ENCODE results near the gene CAB39L.

Gene CAB39L

DNA sequence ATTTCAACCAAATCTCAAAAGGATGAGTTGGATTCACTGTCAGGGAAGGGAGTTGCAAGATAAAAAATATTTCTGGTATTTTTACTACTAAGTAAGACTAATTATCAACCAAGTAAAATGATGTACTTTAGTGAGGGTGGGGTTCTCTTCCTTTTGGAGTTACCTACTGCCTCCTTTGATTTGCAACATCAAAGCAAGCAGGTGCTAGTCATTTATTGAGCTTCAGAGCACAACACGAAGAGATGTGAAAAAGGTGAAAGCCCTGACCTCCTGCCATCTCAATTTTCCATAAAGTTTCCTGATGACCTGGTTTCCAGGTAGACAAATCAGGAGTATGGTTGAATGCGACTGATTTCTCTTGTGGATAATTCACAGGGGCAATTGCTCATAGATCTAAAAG, 100.1 kb downstream of the CAB39L start:
- Histone ChIP-seq H2AFZ (ENCODE audit: low read depth) (no peak overlapping the region), H3K4me1 (ENCODE audit: low read depth, poor library complexity, severe bottlenecking) (no peaks in the 10 kb centered on the region)

DNA sequence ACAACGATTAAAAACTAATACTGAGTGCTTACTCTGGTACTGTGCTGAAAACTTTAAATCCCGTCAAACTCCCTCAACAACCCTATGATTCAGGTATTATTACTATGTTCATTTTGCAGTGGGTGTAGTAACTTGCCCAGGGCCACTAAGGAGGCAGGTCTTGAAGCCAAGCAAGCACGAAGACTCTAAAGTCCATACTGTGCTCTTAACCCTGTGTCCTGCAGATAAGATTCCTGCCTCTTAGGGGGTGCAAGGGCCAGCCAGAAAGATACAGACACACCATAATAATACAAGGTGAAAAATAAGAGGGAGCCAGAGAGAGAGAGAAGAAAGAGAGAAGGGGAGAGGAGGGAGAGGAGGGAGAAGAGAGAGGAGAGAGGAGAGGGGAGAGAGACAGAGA, 100.6 kb downstream of the CAB39L start:
- Histone ChIP-seq H3K4me3 (IDR thresholded peaks at IDR 0.05; ENCODE audit: insufficient read depth, low read depth, low read length) (no peak overlapping the region), H3K79me2 (ENCODE audit: insufficient read depth, low read depth) (no peaks in the 10 kb centered on the region), H3K36me3 (ENCODE audit: insufficient read depth) (no peaks in the 10 kb centered on the region), H3K9ac (no peak overlapping the region), H3K4me1 (ENCODE audit: low read depth, poor library complexity, severe bottlenecking) (no peaks in the 10 kb centered on the region), H3K27me3 (ENCODE audit: insufficient read depth, low read depth) (no peaks in the 10 kb centered on the region), H3K27ac (no peak overlapping the region), H4K20me1 (ENCODE audit: insufficient read depth) (no peaks in the 10 kb centered on the region), H3K4me2 (no peak overlapping the region), H2AFZ (ENCODE audit: low read depth) (no peak overlapping the region)
- TF ChIP-seq, protein P1, sequence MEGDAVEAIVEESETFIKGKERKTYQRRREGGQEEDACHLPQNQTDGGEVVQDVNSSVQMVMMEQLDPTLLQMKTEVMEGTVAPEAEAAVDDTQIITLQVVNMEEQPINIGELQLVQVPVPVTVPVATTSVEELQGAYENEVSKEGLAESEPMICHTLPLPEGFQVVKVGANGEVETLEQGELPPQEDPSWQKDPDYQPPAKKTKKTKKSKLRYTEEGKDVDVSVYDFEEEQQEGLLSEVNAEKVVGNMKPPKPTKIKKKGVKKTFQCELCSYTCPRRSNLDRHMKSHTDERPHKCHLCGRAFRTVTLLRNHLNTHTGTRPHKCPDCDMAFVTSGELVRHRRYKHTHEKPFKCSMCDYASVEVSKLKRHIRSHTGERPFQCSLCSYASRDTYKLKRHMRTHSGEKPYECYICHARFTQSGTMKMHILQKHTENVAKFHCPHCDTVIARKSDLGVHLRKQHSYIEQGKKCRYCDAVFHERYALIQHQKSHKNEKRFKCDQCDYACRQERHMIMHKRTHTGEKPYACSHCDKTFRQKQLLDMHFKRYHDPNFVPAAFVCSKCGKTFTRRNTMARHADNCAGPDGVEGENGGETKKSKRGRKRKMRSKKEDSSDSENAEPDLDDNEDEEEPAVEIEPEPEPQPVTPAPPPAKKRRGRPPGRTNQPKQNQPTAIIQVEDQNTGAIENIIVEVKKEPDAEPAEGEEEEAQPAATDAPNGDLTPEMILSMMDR (conservative IDR thresholded peaks at IDR 0.05; ENCODE audit: low read depth, low read length): no peak

More for the DNA sequence above, 100.1 kb downstream of the CAB39L start:
- Histone ChIP-seq H3K79me2 (ENCODE audit: insufficient read depth, low read depth) (no peaks in the 10 kb centered on the region), H3K4me3 (IDR thresholded peaks at IDR 0.05; ENCODE audit: insufficient read depth, low read depth, low read length) (no peak overlapping the region), H3K4me2 (no peak overlapping the region), H3K27me3 (ENCODE audit: insufficient read depth, low read depth) (no peaks in the 10 kb centered on the region), H3K36me3 (ENCODE audit: insufficient read depth) (no peaks in the 10 kb centered on the region), H4K20me1 (ENCODE audit: insufficient read depth) (no peaks in the 10 kb centered on the region), H3K9ac (no peak overlapping the region), H3K27ac (no peak overlapping the region)
- TF ChIP-seq, protein P1 (conservative IDR thresholded peaks at IDR 0.05; ENCODE audit: low read depth, low read length): no peak

DNA sequence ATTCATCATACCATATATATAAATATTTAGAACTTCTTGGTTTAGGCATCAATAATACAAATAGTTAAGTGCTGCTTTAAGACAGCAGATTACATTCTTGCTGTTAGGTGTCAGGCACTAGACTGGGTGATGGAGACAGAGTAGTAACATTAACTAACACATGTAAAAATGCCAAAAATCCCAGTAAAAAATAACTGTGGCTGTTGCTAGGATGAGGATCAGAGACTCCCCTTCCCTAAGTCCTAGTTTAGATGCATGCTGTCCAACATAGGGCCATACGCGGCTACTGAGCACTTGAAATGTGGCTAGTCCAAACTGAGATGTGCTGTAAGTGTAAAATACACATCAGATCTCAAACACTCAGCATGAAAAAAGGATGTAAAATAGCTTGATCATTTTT, 101.4 kb downstream of the CAB39L start:
- no peaks in the 10 kb centered on the region for H3K36me3 ChIP-seq (ENCODE audit: insufficient read depth)
- H3K27ac ChIP-seq: no peak overlapping the region
- H2AFZ ChIP-seq (ENCODE audit: low read depth): no peak overlapping the region
- H3K9ac ChIP-seq: no peak overlapping the region
- TF ChIP-seq, protein P1 (conservative IDR thresholded peaks at IDR 0.05; ENCODE audit: low read depth, low read length): no peak
- no peaks in the 10 kb centered on the region for H3K27me3 ChIP-seq (ENCODE audit: insufficient read depth, low read depth)
- H3K4me2 ChIP-seq: no peak overlapping the region
- no peaks in the 10 kb centered on the region for H4K20me1 ChIP-seq (ENCODE audit: insufficient read depth)
- H3K4me1 ChIP-seq (ENCODE audit: low read depth, poor library complexity, severe bottlenecking): no peaks in the 10 kb centered on the region
- H3K4me3 ChIP-seq (IDR thresholded peaks at IDR 0.05; ENCODE audit: insufficient read depth, low read depth, low read length): no peak overlapping the region
- no peaks in the 10 kb centered on the region for H3K79me2 ChIP-seq (ENCODE audit: insufficient read depth, low read depth)

DNA sequence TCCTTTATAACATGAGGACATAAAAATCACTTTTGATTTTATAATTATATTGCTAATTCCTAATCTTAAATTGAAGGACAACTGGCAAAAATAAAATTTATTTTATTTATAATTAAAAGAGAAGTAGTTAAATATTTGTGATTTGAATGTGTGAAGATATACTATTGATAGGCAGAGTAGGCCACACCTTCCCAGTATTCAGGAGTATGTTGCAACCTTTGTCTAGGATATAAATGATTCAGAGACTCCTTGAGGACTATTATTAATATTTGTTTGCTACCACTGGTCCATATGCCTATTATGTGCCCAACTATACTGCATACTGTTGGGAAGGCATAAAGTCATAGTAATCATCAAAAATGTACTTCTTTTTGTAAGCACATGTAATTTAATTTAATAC, 101.9 kb downstream of the CAB39L start:
- no peaks in the 10 kb centered on the region for H4K20me1 ChIP-seq (ENCODE audit: insufficient read depth)
- no peaks in the 10 kb centered on the region for H3K4me1 ChIP-seq (ENCODE audit: low read depth, poor library complexity, severe bottlenecking)
- no peak overlapping the region for H3K9ac ChIP-seq
- no peaks in the 10 kb centered on the region for H3K27me3 ChIP-seq (ENCODE audit: insufficient read depth, low read depth)
- H2AFZ ChIP-seq (ENCODE audit: low read depth): no peak overlapping the region
- H3K79me2 ChIP-seq (ENCODE audit: insufficient read depth, low read depth): no peaks in the 10 kb centered on the region
- H3K27ac ChIP-seq: no peak overlapping the region
- no peak overlapping the region for H3K4me3 ChIP-seq (IDR thresholded peaks at IDR 0.05; ENCODE audit: insufficient read depth, low read depth, low read length)
- no peak overlapping the region for H3K4me2 ChIP-seq
- TF ChIP-seq, protein P1 (conservative IDR thresholded peaks at IDR 0.05; ENCODE audit: low read depth, low read length): no peak
- H3K36me3 ChIP-seq (ENCODE audit: insufficient read depth): no peaks in the 10 kb centered on the region

Measured in KMS-11 (cell line).